Measurements from ENCODE around the gene CDCA3. TPM values are rescaled to one million over a fixed set of nuclear protein-coding genes. Genes with fewer than 3 reads are reported as not detected.

CDCA3 gene
- total and polyA plus RNA-seq, 2 donors (not counting 1 experiment from before 2014, with no cell fraction given), result 9.1 to 9.4 TPM

DNA sequence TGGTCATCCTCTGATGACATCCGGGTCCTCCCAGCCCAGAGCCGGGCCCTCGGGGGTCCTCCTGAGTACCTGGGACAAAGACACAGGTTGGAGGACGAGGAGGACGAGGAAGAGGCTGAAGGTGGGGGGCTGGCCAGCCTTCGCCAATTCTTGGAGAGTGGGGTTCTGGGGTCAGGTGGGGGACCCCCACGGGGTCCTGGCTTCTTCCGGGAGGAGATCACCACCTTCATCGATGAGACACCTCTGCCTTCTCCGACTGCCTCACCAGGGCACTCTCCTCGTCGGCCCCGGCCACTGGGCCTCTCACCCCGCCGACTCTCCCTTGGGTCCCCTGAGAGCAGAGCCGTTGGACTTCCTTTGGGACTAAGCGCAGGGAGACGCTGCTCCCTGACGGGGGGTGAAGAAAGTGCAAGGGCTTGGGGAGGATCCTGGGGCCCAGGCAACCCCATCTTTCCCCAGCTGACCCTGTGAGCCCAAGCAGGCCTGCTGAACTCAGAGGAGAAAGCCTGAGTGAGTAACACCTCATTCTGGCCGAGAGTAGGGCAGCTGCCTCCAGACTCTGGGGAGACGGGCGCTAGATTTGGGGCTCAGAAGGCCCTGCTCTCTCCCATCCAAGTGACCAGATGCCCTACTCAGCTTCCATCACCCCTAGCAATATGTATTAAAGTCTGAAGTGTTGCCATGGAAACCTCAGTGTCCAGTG, 24.2 kb downstream of the CDCA3 start:
- peaks cover 26% of the 10 kb centered on the region for H3K79me2 ChIP-seq (ENCODE audit: control insufficient read depth, insufficient read depth, low read length)
- peaks cover 2% of the 10 kb centered on the region for H3K27me3 ChIP-seq (ENCODE audit: control insufficient read depth, insufficient read depth, low read length)
- TF ChIP-seq, protein P1, sequence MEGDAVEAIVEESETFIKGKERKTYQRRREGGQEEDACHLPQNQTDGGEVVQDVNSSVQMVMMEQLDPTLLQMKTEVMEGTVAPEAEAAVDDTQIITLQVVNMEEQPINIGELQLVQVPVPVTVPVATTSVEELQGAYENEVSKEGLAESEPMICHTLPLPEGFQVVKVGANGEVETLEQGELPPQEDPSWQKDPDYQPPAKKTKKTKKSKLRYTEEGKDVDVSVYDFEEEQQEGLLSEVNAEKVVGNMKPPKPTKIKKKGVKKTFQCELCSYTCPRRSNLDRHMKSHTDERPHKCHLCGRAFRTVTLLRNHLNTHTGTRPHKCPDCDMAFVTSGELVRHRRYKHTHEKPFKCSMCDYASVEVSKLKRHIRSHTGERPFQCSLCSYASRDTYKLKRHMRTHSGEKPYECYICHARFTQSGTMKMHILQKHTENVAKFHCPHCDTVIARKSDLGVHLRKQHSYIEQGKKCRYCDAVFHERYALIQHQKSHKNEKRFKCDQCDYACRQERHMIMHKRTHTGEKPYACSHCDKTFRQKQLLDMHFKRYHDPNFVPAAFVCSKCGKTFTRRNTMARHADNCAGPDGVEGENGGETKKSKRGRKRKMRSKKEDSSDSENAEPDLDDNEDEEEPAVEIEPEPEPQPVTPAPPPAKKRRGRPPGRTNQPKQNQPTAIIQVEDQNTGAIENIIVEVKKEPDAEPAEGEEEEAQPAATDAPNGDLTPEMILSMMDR (conservative IDR thresholded peaks at IDR 0.05 in 1 of 2, IDR thresholded peaks at IDR 0.05 in 1 of 2; ENCODE audit: low read depth in 1 of 2, low read length in 2 of 2), result no peak
- TF ChIP-seq EZH2 (IDR thresholded peaks at IDR 0.05; ENCODE audit: low read length, missing control alignments), result no peak
- peak overlapping the region; percentile 51 for H3K9ac ChIP-seq (ENCODE audit: insufficient read depth, low read length)
- no peak for DNase-seq (ENCODE audit: low read depth in 2 of 2)
- H3K27ac ChIP-seq (ENCODE audit: insufficient read depth, low read length), result peak overlapping the region; percentile 78
- H3K36me3 ChIP-seq (ENCODE audit: control insufficient read depth, insufficient read depth, low read length), result peaks cover 20% of the 10 kb centered on the region
- no peaks in the 10 kb centered on the region for H3K9me3 ChIP-seq (ENCODE audit: control insufficient read depth, insufficient read depth, low read depth, low read length)
- no peaks in the 10 kb centered on the region for H4K20me1 ChIP-seq (ENCODE audit: control insufficient read depth, extremely low read depth, insufficient read depth, low read length)
- peak overlapping the region; percentile 21 for H2AFZ ChIP-seq (ENCODE audit: low read length)
- peak overlapping the region; percentile 73 for H3K4me2 ChIP-seq (ENCODE audit: extremely low read depth, insufficient read depth, low read length)
- peaks cover 23% of the 10 kb centered on the region for H3K4me1 ChIP-seq (ENCODE audit: control insufficient read depth, extremely low read depth, insufficient read depth, low read length)
- H3K4me3 ChIP-seq (replicated peaks in 1 of 4; ENCODE audit: control extremely low read depth in 1 of 4, insufficient read depth in 1 of 4, low read depth in 3 of 4, low read length in 4 of 4), result peak overlapping the region in 2 of 4 experiments; percentile 19 to 25

DNA sequence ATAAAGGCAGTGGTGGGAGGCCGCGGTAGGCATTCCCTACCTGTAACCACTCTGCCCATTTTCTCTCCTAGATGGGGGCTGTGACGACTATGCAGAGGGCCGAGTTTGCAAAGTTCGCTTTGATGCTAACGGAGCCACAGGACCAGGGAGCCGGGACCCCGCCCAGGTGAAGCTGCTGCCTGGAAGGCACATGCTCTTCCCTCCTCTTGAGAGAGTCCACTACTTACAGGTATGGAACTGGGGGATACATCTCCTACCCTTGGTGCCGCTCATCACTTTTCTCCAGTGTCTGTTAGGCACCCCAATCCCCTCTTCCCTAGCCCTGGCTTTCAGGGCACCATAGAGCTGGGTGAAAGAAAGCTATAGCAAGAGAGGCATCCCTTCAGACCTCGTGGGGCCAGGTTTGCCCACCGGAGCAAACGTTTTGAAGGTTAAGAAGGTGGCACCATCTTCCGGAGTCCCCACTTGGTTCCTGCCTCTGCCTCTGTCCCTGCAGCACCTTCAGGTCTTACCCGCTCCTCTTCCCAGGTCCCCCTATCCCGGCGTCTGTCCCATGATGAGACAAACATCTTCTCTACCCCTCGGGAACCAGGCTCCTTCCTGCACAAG, 24.9 kb downstream of the CDCA3 start:
- Histone ChIP-seq H4K20me1 (ENCODE audit: control insufficient read depth, extremely low read depth, insufficient read depth, low read length) (no peaks in the 10 kb centered on the region), H3K27ac (ENCODE audit: insufficient read depth, low read length) (no peak overlapping the region), H3K27me3 (ENCODE audit: control insufficient read depth, insufficient read depth, low read length) (peaks cover 2% of the 10 kb centered on the region), H3K9ac (ENCODE audit: insufficient read depth, low read length) (no peak overlapping the region), H3K4me1 (ENCODE audit: control insufficient read depth, extremely low read depth, insufficient read depth, low read length) (peaks cover 24% of the 10 kb centered on the region), H3K9me3 (ENCODE audit: control insufficient read depth, insufficient read depth, low read depth, low read length) (no peaks in the 10 kb centered on the region), H3K4me3 (replicated peaks in 1 of 4; ENCODE audit: control extremely low read depth in 1 of 4, insufficient read depth in 1 of 4, low read depth in 3 of 4, low read length in 4 of 4) (no peak overlapping the region), H3K4me2 (ENCODE audit: extremely low read depth, insufficient read depth, low read length) (no peak overlapping the region), H2AFZ (ENCODE audit: low read length) (no peak overlapping the region), H3K36me3 (ENCODE audit: control insufficient read depth, insufficient read depth, low read length) (peaks cover 15% of the 10 kb centered on the region), H3K79me2 (ENCODE audit: control insufficient read depth, insufficient read depth, low read length) (peaks cover 26% of the 10 kb centered on the region)
- DNase-seq (ENCODE audit: low read depth in 2 of 2), result no peak
- TF ChIP-seq EZH2 (IDR thresholded peaks at IDR 0.05; ENCODE audit: low read length, missing control alignments), result no peak
- TF ChIP-seq, protein P1 (conservative IDR thresholded peaks at IDR 0.05 in 1 of 2, IDR thresholded peaks at IDR 0.05 in 1 of 2; ENCODE audit: low read depth in 1 of 2, low read length in 2 of 2), result no peak

DNA sequence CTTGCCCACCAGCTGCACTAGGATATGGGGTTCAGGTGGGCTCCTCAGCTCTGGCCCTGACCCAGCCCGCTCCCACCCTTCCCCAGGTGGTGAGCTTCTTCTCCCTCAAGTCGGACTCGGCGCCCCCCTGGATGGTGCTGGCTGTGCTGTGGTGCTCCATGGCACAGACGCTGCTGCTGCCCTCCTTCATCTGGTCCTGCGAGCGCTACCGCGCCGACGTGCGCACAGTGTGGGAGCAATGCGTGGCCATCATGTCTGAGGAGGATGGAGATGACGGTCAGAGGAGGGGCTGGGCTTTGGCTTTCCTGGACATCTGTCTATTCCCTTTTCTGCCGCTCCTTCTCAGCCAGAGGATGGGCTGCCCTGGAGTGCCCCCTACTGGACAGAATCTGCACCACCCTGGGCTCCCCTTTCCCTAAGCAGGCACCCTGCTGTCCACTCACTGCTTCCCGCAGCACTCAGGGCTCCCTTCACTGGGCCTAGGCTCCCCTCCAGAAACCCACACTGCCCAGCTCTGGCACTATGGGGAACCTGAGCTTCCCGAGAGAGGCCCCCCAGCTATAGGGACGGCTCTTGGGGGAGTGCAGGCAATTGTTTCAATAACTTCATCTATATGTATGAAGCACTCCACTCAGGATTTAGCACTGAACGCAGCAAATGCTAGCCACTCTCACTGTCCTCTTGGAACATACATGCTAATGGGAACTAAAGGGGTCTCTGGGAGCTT, 25.5 kb downstream of the CDCA3 start:
- TF ChIP-seq, protein P1 (conservative IDR thresholded peaks at IDR 0.05 in 1 of 2, IDR thresholded peaks at IDR 0.05 in 1 of 2; ENCODE audit: low read depth in 1 of 2, low read length in 2 of 2), result peak; percentile 91 to 96
- TF ChIP-seq EZH2 (IDR thresholded peaks at IDR 0.05; ENCODE audit: low read length, missing control alignments), result no peak
- Histone ChIP-seq H3K36me3 (ENCODE audit: control insufficient read depth, insufficient read depth, low read length) (peaks cover 10% of the 10 kb centered on the region), H3K9me3 (ENCODE audit: control insufficient read depth, insufficient read depth, low read depth, low read length) (no peaks in the 10 kb centered on the region), H3K4me2 (ENCODE audit: extremely low read depth, insufficient read depth, low read length) (peak overlapping the region; percentile 39), H4K20me1 (ENCODE audit: control insufficient read depth, extremely low read depth, insufficient read depth, low read length) (no peaks in the 10 kb centered on the region), H2AFZ (ENCODE audit: low read length) (peak overlapping the region; percentile 17), H3K79me2 (ENCODE audit: control insufficient read depth, insufficient read depth, low read length) (peaks cover 24% of the 10 kb centered on the region), H3K27ac (ENCODE audit: insufficient read depth, low read length) (peak overlapping the region; percentile 2), H3K4me1 (ENCODE audit: control insufficient read depth, extremely low read depth, insufficient read depth, low read length) (peaks cover 26% of the 10 kb centered on the region), H3K27me3 (ENCODE audit: control insufficient read depth, insufficient read depth, low read length) (peaks cover 2% of the 10 kb centered on the region), H3K9ac (ENCODE audit: insufficient read depth, low read length) (no peak overlapping the region), H3K4me3 (replicated peaks in 1 of 4; ENCODE audit: control extremely low read depth in 1 of 4, insufficient read depth in 1 of 4, low read depth in 3 of 4, low read length in 4 of 4) (peak overlapping the region in 2 of 4 experiments; percentile 38 to 48)
- peak; percentile 74 to 85 for DNase-seq (ENCODE audit: low read depth in 2 of 2)
